ENCODE results near the gene PRKN.

Gene PRKN

DNA sequence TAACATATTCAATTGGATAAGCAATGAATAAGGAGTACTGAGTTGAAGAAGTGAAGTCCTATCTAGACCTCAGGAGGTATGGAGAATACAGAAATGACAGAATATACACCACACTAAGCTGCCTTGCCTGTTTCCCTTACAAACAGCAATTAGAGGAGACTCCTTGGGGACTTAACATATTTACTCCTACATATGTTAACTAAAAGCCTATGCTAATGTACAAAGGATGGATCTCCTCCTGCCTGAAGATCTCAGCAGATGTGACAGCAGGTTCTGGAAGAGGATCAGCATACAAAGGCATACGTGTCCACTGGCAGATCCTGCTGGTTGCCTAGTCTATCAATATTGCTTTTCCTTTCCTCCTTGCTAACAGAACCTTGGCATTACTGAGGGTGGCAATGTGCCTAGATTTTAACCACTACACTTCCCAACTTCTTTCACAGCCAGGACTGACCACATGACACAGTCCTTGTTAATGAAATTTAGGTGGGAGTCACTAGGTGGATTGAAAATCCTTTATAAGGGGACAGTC is 29.6 kb downstream of the PRKN start:
- no peak overlapping the region for H3K4me3 ChIP-seq (ENCODE audit: low read depth, low read length)
- TF ChIP-seq, protein P1, sequence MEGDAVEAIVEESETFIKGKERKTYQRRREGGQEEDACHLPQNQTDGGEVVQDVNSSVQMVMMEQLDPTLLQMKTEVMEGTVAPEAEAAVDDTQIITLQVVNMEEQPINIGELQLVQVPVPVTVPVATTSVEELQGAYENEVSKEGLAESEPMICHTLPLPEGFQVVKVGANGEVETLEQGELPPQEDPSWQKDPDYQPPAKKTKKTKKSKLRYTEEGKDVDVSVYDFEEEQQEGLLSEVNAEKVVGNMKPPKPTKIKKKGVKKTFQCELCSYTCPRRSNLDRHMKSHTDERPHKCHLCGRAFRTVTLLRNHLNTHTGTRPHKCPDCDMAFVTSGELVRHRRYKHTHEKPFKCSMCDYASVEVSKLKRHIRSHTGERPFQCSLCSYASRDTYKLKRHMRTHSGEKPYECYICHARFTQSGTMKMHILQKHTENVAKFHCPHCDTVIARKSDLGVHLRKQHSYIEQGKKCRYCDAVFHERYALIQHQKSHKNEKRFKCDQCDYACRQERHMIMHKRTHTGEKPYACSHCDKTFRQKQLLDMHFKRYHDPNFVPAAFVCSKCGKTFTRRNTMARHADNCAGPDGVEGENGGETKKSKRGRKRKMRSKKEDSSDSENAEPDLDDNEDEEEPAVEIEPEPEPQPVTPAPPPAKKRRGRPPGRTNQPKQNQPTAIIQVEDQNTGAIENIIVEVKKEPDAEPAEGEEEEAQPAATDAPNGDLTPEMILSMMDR (IDR thresholded peaks at IDR 0.05; ENCODE audit: low read depth, low read length): no peak

DNA sequence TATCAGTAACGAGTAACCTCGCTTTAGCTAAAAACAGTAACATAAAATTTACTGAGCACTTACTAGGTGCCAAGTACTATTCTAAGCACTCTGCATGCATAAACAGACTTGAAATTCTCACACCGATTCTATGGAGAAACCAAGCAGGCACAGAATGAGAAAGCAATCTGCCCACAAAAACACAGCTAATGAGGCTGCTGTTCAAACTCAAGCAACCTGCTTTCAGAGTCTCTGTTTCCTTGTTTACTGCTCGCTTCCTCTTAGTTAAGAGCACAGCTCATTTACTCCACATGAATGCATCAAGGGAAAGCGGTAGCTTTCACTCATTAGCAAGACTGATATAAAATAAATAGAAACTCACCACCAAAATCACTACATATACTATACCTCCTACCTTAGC is 37.4 kb downstream of the PRKN start:
- no peak overlapping the region for H3K4me3 ChIP-seq (ENCODE audit: low read depth, low read length)
- TF ChIP-seq, protein P1 (IDR thresholded peaks at IDR 0.05; ENCODE audit: low read depth, low read length): no peak

GRCh38 chr6:162688751-162689345 is 38.7 kb downstream of the PRKN start:
- no peak overlapping the region for H3K4me3 ChIP-seq (ENCODE audit: low read depth, low read length)
- TF ChIP-seq, protein P1 (IDR thresholded peaks at IDR 0.05; ENCODE audit: low read depth, low read length): no peak

GRCh38 chr6:162685586-162685985 is 42.0 kb downstream of the PRKN start:
- H3K4me3 ChIP-seq (ENCODE audit: low read depth, low read length): no peak overlapping the region
- TF ChIP-seq, protein P1 (IDR thresholded peaks at IDR 0.05; ENCODE audit: low read depth, low read length): no peak

- TF ChIP-seq, protein P1 (IDR thresholded peaks at IDR 0.05; ENCODE audit: low read depth, low read length): no peak
- no peak overlapping the region for H3K4me3 ChIP-seq (ENCODE audit: low read depth, low read length)
These were observed 42.6 kb downstream of the PRKN start for GRCh38 chr6:162684961-162685360.

DNA sequence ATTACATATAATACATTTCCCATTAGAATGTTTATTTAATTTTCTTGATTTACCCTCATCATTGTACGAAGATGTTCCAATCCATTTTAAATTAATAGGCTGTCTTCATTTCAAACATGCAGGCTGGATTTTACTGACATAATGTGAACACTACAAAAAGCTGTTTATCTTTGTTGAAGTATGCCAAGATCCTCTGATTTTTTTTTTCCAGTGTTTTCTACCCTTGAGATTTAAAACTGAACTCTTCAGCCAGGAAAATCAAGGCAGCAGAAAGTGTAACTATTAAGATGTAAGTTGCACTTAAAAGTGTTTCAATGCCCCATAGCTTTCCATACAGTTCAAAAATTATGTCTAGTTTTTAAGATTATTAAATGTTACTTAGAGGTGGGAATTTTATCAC is 43.5 kb downstream of the PRKN start:
- TF ChIP-seq, protein P1 (IDR thresholded peaks at IDR 0.05; ENCODE audit: low read depth, low read length): no peak
- H3K4me3 ChIP-seq (ENCODE audit: low read depth, low read length): no peak overlapping the region

DNA sequence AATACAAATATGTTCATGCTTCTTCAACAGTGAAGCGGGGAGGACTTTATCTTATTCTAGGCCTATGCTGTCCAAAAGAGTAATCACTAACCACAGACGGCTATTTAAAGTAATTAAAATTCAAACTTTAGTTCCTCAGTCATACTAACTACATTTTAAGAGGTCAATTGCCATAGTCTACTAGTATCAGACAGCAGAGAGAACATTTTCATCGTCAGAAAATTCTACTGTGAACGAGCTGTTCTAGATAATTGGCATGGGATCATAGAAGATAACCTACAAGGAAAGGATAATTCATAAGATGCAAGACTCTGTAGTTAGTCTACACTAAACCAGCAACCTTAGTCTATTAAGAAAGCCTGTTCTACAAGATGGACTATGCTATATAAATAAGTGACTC is 44.4 kb downstream of the PRKN start:
- no peak overlapping the region for H3K4me3 ChIP-seq (ENCODE audit: low read depth, low read length)

More for the DNA sequence above, 44.4 kb downstream of the PRKN start:
- TF ChIP-seq, protein P1 (IDR thresholded peaks at IDR 0.05; ENCODE audit: low read depth, low read length): no peak

Data from WI38 (cell line).